ENCODE measurements around the gene ABI2. TPM values are rescaled to one million over a fixed set of nuclear protein-coding genes. Genes with fewer than 3 reads are reported as not detected.

Gene ABI2
- total RNA-seq, 4 donors from 2014 or later: 9.8 to 69.6 (median 17.8) TPM

GRCh38 chr2:203461746-203462145 lies 133.6 kb downstream of the ABI2 start:
- no peak overlapping the region for H3K4me3 ChIP-seq
- no peaks in the 10 kb centered on the region for H3K9me3 ChIP-seq
- in situ Hi-C loops (cut with MboI; ENCODE audit: low pct_ligation_motif_present in 1 of 4, low pct_unique_long_range_greater_than_20kb in 1 of 4, low sequenced_read_pairs in 3 of 4): loop anchor here in 1 of 4 donors (25.0 kb wide), 1 partner anchor 224 kb away; the partner anchor contains the start of gene CYP20A1
- TF ChIP-seq POLR2A (IDR thresholded peaks at IDR 0.05): no peak
- no peak for TF ChIP-seq EP300 (IDR thresholded peaks at IDR 0.05; ENCODE audit: low read depth)
- TF ChIP-seq, protein P1, sequence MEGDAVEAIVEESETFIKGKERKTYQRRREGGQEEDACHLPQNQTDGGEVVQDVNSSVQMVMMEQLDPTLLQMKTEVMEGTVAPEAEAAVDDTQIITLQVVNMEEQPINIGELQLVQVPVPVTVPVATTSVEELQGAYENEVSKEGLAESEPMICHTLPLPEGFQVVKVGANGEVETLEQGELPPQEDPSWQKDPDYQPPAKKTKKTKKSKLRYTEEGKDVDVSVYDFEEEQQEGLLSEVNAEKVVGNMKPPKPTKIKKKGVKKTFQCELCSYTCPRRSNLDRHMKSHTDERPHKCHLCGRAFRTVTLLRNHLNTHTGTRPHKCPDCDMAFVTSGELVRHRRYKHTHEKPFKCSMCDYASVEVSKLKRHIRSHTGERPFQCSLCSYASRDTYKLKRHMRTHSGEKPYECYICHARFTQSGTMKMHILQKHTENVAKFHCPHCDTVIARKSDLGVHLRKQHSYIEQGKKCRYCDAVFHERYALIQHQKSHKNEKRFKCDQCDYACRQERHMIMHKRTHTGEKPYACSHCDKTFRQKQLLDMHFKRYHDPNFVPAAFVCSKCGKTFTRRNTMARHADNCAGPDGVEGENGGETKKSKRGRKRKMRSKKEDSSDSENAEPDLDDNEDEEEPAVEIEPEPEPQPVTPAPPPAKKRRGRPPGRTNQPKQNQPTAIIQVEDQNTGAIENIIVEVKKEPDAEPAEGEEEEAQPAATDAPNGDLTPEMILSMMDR (IDR thresholded peaks at IDR 0.05): no peak
- TF ChIP-seq POLR2AphosphoS5 (IDR thresholded peaks at IDR 0.05): no peak
- DNase-seq: no peak
- intact Hi-C loops (cut with DNase I; ENCODE audit: low total_unique reads): no loop called here
- no peak overlapping the region for H3K27ac ChIP-seq
- H3K27me3 ChIP-seq: no peaks in the 10 kb centered on the region
- H3K4me1 ChIP-seq: no peaks in the 10 kb centered on the region
- H3K36me3 ChIP-seq: peaks cover 0 to 25% (median 9%) of the 10 kb centered on the region in 4 donors

DNA sequence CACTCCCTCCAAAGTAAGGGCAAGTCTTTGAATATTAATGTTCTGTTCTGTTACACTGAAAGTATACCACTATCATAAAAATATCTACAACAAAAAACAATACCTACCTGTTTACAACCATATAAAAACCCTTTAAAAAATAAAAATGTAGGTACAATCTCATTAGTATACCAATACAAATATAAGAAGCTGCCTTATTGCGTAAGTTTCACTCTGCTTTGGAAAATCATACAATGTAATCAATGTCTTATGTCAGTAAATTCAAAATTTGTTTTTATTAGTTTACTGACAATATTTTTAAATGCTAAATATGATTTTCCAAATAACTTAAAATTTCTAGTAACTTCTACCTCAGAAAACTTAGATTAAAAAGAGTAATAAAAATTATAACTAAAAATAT lies 134.1 kb downstream of the ABI2 start:
- Histone ChIP-seq H3K4me1 (no peaks in the 10 kb centered on the region), H3K27me3 (no peaks in the 10 kb centered on the region), H3K4me3 (no peak overlapping the region), H3K36me3 (peaks cover 0 to 23% (median 8%) of the 10 kb centered on the region in 4 donors), H3K9me3 (no peaks in the 10 kb centered on the region), H3K27ac (no peak overlapping the region)
- intact Hi-C loops (cut with DNase I; ENCODE audit: low total_unique reads): no loop called here
- DNase-seq: no peak
- 93 to 98% methylated on average over 1 of the region's 1 CpG for WGBS, 2 donors (ENCODE audit: low coverage in 1 of 2)
- in situ Hi-C loops (cut with MboI; ENCODE audit: low pct_ligation_motif_present in 1 of 4, low pct_unique_long_range_greater_than_20kb in 1 of 4, low sequenced_read_pairs in 3 of 4): loop anchor here in 1 of 4 donors (25.0 kb wide), 1 partner anchor 225 kb away; the partner anchor contains the start of gene CYP20A1
- TF ChIP-seq EP300 (IDR thresholded peaks at IDR 0.05; ENCODE audit: low read depth): no peak
- no peak for TF ChIP-seq POLR2AphosphoS5 (IDR thresholded peaks at IDR 0.05)
- TF ChIP-seq, protein P1 (IDR thresholded peaks at IDR 0.05): no peak
- no peak for TF ChIP-seq POLR2A (IDR thresholded peaks at IDR 0.05)

GRCh38 chr2:203463266-203463678 lies 135.1 kb downstream of the ABI2 start:
- in situ Hi-C loops (cut with MboI; ENCODE audit: low pct_ligation_motif_present in 1 of 4, low pct_unique_long_range_greater_than_20kb in 1 of 4, low sequenced_read_pairs in 3 of 4): loop anchor here in 1 of 4 donors (25.0 kb wide), 1 partner anchor 226 kb away; the partner anchor contains the start of gene CYP20A1
- H3K27ac ChIP-seq: no peak overlapping the region
- no peaks in the 10 kb centered on the region for H3K27me3 ChIP-seq
- no peaks in the 10 kb centered on the region for H3K9me3 ChIP-seq
- H3K4me3 ChIP-seq: no peak overlapping the region
- TF ChIP-seq POLR2A (IDR thresholded peaks at IDR 0.05) (no peak), POLR2AphosphoS5 (IDR thresholded peaks at IDR 0.05) (no peak), EP300 (IDR thresholded peaks at IDR 0.05; ENCODE audit: low read depth) (no peak)
- TF ChIP-seq, protein P1 (IDR thresholded peaks at IDR 0.05): no peak
- intact Hi-C loops (cut with DNase I; ENCODE audit: low total_unique reads): no loop called here
- no peak for DNase-seq
- H3K4me1 ChIP-seq: peaks cover 0 to 3% (median 0%) of the 10 kb centered on the region in 4 donors
- H3K36me3 ChIP-seq: peaks cover 0 to 14% (median 5%) of the 10 kb centered on the region in 4 donors

DNA sequence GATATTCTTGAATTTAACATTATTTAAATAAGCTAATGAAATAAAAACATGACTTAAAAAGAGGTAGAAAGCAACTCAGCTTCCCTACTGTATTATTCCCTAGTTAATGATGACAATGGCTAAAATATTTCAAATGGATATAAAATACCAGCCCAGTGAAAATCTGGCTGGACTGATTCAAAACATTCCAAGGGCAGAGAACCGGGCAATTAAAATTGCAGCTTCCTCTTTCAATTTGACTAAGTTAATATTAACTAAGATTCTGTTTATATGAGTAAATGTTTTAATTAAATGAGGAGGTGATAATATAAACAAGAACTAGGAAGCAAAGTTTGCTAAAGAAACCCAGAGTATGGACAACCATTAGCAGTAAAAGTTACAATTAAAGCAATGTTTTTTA lies 141.4 kb downstream of the ABI2 start:
- H3K4me3 ChIP-seq: no peak overlapping the region
- TF ChIP-seq POLR2A (IDR thresholded peaks at IDR 0.05): no peak
- no peak for TF ChIP-seq EP300 (IDR thresholded peaks at IDR 0.05; ENCODE audit: low read depth)
- TF ChIP-seq POLR2AphosphoS5 (IDR thresholded peaks at IDR 0.05): no peak
- TF ChIP-seq, protein P1 (IDR thresholded peaks at IDR 0.05): no peak
- intact Hi-C loops (cut with DNase I; ENCODE audit: low total_unique reads) (no loop called here), in situ Hi-C loops (cut with MboI; ENCODE audit: low pct_ligation_motif_present in 1 of 4, low pct_unique_long_range_greater_than_20kb in 1 of 4, low sequenced_read_pairs in 3 of 4) (loop anchor here in 1 of 4 donors (25.0 kb wide), 1 partner anchor 232 kb away; the partner anchor contains the start of gene CYP20A1)
- no peaks in the 10 kb centered on the region for H3K9me3 ChIP-seq
- no peaks in the 10 kb centered on the region for H3K27me3 ChIP-seq
- no peak overlapping the region for H3K27ac ChIP-seq
- 0 to 6% methylated on average over 1 of the region's 1 CpG for WGBS, 2 donors (ENCODE audit: low coverage in 1 of 2)
- no peaks in the 10 kb centered on the region for H3K36me3 ChIP-seq
- no peak for DNase-seq
- peaks cover 0 to 20% (median 13%) of the 10 kb centered on the region in 4 donors for H3K4me1 ChIP-seq

Measured in transverse colon (tissue), 4 donors.